Right atrium auricular region (tissue), 2 donors: ENCODE data around the gene TRA2A. TPM values are rescaled to one million over a fixed set of nuclear protein-coding genes. Genes with fewer than 3 reads are reported as not detected.

Experiments used
- DNase-seq: peaks from one replicate; pipeline ENCODE4 v3.0.0-alpha.2; 2019; ENCODE audit warnings: low spot score
- H3K27ac ChIP-seq, 2 donors: fragments of 200-600 bp; sonication (generic); 1 replicate in 1 of 2; 2 replicates in 1 of 2; pipeline ENCODE4 v1.5.1; 2016 to 2019
- H3K27me3 ChIP-seq, 2 donors: fragments of 200-600 bp; sonication (generic); one replicate each; pipeline versions ENCODE4 v1.5.1 to v1.6.0; 2017 to 2019
- H3K36me3 ChIP-seq: fragments of 200-600 bp; sonication (generic); one replicate; pipeline ENCODE4 v1.5.1; 2016
- H3K4me1 ChIP-seq, 2 donors: fragments of 200-600 bp; sonication (generic); one replicate each; pipeline versions ENCODE4 v1.5.1 to v1.6.0; 2017 to 2019
- H3K4me3 ChIP-seq, 2 donors: fragments of 200-600 bp; sonication (generic); 1 replicate in 1 of 2; 2 replicates in 1 of 2; pipeline ENCODE4 v1.5.1; 2017 to 2019; ENCODE audit warnings: mild to moderate bottlenecking in 1 of 2, moderate library complexity in 1 of 2
- H3K9me3 ChIP-seq, 2 donors: fragments of 200-600 bp; sonication (generic); one replicate each; pipeline ENCODE4 v1.5.1; 2019
- total RNA-seq, 2 donors: library from RNA; depleted of rRNA; stranded (reverse); fragments of >200 nt; gene quantifications; one replicate each; pipeline ENCODE4 v1.1.0, GENCODE V29; 2016
- TF ChIP-seq, protein P1 (sequence below), 2 donors: fragments of 200-600 bp; sonication (generic); IDR thresholded peaks; one replicate each; pipeline ENCODE4 v1.5.1; 2019; ENCODE audit warnings: antibody characterized with exemption in 2 of 2

Gene TRA2A
- total RNA-seq, 2 donors from 2014 or later, result 16.0 to 26.7 TPM

DNA sequence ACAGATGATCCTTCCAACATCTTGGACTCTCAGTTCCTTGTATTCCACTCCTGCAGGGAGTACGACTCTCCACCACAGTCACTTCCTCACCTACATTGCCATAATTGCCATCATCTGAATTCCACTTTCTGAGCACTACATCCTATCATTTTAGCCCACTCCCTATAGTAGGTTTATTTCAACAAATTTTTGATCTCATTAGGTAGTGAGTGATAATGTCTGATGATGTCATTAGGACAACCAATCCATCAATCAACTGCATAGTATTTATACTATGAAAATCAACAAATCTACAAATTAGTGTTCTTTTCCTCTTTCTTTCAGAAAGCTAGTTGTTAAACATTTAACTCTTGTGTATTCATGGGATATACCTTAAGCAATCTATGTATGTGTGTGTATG, 13.7 kb upstream of the TRA2A start:
- Histone ChIP-seq H3K4me3 (no peak overlapping the region), H3K27me3 (no peaks in the 10 kb centered on the region), H3K27ac (no peak overlapping the region), H3K4me1 (no peaks in the 10 kb centered on the region), H3K36me3 (no peaks in the 10 kb centered on the region), H3K9me3 (no peaks in the 10 kb centered on the region)
- TF ChIP-seq, protein P1, sequence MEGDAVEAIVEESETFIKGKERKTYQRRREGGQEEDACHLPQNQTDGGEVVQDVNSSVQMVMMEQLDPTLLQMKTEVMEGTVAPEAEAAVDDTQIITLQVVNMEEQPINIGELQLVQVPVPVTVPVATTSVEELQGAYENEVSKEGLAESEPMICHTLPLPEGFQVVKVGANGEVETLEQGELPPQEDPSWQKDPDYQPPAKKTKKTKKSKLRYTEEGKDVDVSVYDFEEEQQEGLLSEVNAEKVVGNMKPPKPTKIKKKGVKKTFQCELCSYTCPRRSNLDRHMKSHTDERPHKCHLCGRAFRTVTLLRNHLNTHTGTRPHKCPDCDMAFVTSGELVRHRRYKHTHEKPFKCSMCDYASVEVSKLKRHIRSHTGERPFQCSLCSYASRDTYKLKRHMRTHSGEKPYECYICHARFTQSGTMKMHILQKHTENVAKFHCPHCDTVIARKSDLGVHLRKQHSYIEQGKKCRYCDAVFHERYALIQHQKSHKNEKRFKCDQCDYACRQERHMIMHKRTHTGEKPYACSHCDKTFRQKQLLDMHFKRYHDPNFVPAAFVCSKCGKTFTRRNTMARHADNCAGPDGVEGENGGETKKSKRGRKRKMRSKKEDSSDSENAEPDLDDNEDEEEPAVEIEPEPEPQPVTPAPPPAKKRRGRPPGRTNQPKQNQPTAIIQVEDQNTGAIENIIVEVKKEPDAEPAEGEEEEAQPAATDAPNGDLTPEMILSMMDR (IDR thresholded peaks at IDR 0.05), result no peak
- no peak for DNase-seq

DNA sequence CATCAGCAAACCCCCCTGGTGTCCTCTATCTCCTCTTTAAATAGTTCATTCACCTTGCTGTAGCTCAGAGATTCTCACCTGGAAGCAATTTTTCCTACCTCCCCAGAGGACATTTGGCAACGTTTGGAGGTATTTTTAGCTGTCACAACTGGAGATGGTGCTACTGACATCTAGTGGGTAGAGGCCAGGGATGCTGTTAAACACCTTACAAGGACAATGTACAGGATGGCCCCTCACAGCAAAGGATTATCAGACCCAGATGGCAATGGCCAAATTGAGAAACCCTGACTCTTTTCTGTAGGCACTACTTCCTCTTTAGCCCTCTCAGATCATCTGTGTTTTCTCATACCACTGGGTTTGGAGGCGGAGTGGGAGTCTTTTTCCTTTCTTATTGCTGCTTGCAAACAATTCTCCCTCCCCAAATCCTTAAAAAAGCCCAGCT, 13.2 kb upstream of the TRA2A start:
- H3K27me3 ChIP-seq, result no peaks in the 10 kb centered on the region
- no peaks in the 10 kb centered on the region for H3K36me3 ChIP-seq
- no peaks in the 10 kb centered on the region for H3K9me3 ChIP-seq
- TF ChIP-seq, protein P1 (IDR thresholded peaks at IDR 0.05), result peak in 1 of 2 donors; percentile 42
- H3K4me1 ChIP-seq, result no peaks in the 10 kb centered on the region
- no peak overlapping the region for H3K4me3 ChIP-seq
- no peak overlapping the region for H3K27ac ChIP-seq
- no peak for DNase-seq

DNA sequence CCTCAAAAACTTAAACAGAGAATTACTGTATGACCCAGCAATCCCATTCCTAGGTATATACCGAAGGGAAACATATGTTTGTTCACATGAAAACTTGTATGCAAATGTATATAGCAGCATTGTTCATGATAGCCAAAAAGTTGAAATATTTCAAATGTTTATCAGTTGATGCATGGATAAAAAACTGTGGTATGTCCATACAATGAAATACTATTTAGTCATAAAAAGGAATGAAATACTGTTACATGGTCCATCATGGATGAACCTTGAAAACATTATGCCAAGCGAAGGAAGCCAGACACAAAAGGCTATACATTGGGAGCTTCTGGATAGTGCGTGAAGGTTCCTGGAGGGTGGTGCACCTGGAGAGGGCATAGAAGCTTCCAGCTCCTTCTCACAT, 11.0 kb upstream of the TRA2A start:
- Histone ChIP-seq H3K27me3 (no peaks in the 10 kb centered on the region), H3K36me3 (no peaks in the 10 kb centered on the region), H3K9me3 (no peaks in the 10 kb centered on the region), H3K4me3 (no peak overlapping the region), H3K27ac (no peak overlapping the region), H3K4me1 (no peaks in the 10 kb centered on the region)
- TF ChIP-seq, protein P1 (IDR thresholded peaks at IDR 0.05), result no peak
- DNase-seq, result no peak

DNA sequence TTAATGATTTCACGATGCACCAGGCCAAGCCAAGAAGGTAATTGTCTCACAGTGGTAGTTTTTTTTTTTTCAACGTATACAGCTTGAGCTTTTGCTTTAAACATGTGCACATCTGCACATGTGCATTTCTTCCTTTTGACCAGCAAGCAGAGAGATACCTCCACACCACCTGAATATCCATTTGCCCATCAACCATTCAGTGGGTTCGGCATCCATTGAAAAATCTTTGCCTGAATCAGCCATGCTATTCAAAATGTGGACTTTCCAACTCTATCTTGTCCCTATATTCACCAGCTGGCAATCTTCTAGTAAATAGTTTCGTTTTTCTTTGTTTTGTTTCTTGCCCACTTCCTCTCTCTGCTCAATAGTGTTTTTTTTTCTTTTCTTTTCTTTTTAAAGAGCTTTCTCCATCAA, 7.7 kb upstream of the TRA2A start:
- H3K4me1 ChIP-seq, result no peaks in the 10 kb centered on the region
- H3K36me3 ChIP-seq, result no peaks in the 10 kb centered on the region
- TF ChIP-seq, protein P1 (IDR thresholded peaks at IDR 0.05), result no peak
- no peak overlapping the region for H3K4me3 ChIP-seq
- H3K27me3 ChIP-seq, result no peaks in the 10 kb centered on the region
- H3K9me3 ChIP-seq, result no peaks in the 10 kb centered on the region
- no peak overlapping the region for H3K27ac ChIP-seq
- no peak for DNase-seq

DNA sequence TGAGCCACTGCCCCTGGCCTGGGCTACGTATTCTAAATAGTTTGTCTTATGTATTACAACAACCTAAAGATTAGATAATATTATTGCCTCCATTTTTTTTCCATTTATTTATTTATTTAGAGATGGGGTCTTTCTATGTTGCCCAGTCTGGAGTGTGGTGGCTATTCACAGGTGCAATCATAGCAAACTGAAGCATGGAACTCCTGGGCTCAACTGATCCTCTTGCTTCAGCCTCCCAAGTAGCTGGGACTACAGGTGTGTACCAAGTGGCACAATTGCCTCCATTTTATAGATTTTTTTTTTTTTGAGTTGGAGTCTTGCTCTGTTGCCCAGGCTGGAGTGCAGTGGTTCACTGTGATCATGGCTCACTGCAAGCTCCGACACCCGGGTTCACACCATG, 6.5 kb upstream of the TRA2A start:
- Histone ChIP-seq H3K27ac (no peak overlapping the region), H3K27me3 (no peaks in the 10 kb centered on the region), H3K4me3 (no peak overlapping the region), H3K36me3 (no peaks in the 10 kb centered on the region), H3K9me3 (no peaks in the 10 kb centered on the region), H3K4me1 (no peaks in the 10 kb centered on the region)
- TF ChIP-seq, protein P1 (IDR thresholded peaks at IDR 0.05), result no peak
- no peak for DNase-seq

DNA sequence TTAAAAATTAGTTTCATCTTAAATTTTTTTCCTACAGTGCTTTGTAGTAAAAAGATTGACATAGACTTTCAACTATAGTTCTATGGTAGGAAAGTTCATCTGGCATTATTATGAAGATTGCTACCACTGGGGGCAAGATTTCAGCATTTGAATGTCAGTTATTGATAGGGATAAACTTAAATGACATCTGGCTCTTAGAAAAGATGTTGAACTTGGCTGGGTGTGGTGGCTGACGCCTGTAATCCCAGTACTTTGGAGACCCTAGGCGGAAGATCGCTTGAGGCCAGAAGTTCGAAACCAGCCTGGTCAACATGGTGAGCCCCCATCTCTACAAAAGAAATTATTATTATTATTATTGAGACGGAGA, 1.4 kb upstream of the TRA2A start:
- TF ChIP-seq, protein P1 (IDR thresholded peaks at IDR 0.05), result no peak
- Histone ChIP-seq H3K36me3 (no peaks in the 10 kb centered on the region), H3K4me1 (peaks cover 0 to 28% of the 10 kb centered on the region in 2 donors), H3K27ac (no peak overlapping the region), H3K9me3 (no peaks in the 10 kb centered on the region), H3K27me3 (no peaks in the 10 kb centered on the region), H3K4me3 (no peak overlapping the region)
- DNase-seq, result no peak
